Measurements from ENCODE around the gene CPNE9. TPM values are rescaled to one million over a fixed set of nuclear protein-coding genes. Genes with fewer than 3 reads are reported as not detected.

The CPNE9 gene
- total RNA-seq, 1 experiment from 2014 or later, result 3.5 TPM

GRCh38 chr3:9769012-9769411 is 65.4 kb downstream of the CPNE9 start:
- Histone ChIP-seq H3K27ac (ENCODE audit: insufficient read length, low read depth, low read length) (no peak overlapping the region), H3K79me1 (ENCODE audit: insufficient read depth, low read depth, low read length, poor library complexity, severe bottlenecking) (no peaks in the 10 kb centered on the region), H3K56ac (ENCODE audit: insufficient read length, low read depth, low read length) (no peak overlapping the region), H2AFZ (ENCODE audit: low read length) (no peak overlapping the region), H3K4me2 (ENCODE audit: insufficient read depth, insufficient read length, low read length) (no peak overlapping the region), H2AK5ac (ENCODE audit: insufficient read length, low read length) (no peak overlapping the region), H3K9me3 (ENCODE audit: control insufficient read depth, low read depth, low read length) (no peaks in the 10 kb centered on the region), H4K91ac (ENCODE audit: insufficient read length, low read depth, low read length) (no peak overlapping the region), H2BK12ac (ENCODE audit: insufficient read length, low read depth, low read length) (no peak overlapping the region), H4K5ac (ENCODE audit: insufficient read length, low read depth, low read length) (no peak overlapping the region), H3K23ac (ENCODE audit: insufficient read length, low read depth, low read length) (no peak overlapping the region), H3K9ac (ENCODE audit: extremely low read depth, insufficient read length, low read length) (no peak overlapping the region), H3K4me1 (ENCODE audit: insufficient read depth, low read length) (no peaks in the 10 kb centered on the region), H4K20me1 (ENCODE audit: control insufficient read depth, insufficient read depth, insufficient read length) (no peaks in the 10 kb centered on the region), H3T11ph (ENCODE audit: low read length) (no peak overlapping the region), H2BK15ac (ENCODE audit: low read depth, low read length) (no peak overlapping the region), H2BK120ac (ENCODE audit: low read depth, low read length, poor library complexity, severe bottlenecking) (no peak overlapping the region), H3K79me2 (ENCODE audit: insufficient read depth, low read length) (no peaks in the 10 kb centered on the region), H3K27me3 (ENCODE audit: insufficient read depth, low read length) (no peaks in the 10 kb centered on the region; the same call in 1 of the 2 replicates), H3K14ac (ENCODE audit: insufficient read depth, low read length) (no peak overlapping the region), H3K23me2 (ENCODE audit: insufficient read length, low read depth, low read length, poor library complexity, severe bottlenecking) (no peaks in the 10 kb centered on the region), H2BK5ac (ENCODE audit: insufficient read length, low read length) (no peak overlapping the region), H2BK20ac (ENCODE audit: low read depth, low read length, poor library complexity, severe bottlenecking) (no peak overlapping the region), H4K8ac (replicated peaks; ENCODE audit: insufficient read length, low read depth, low read length) (no peak overlapping the region), H3K4ac (ENCODE audit: low read depth, low read length) (no peak overlapping the region), H3K18ac (ENCODE audit: insufficient read length, low read depth, low read length) (no peak overlapping the region)
- no peaks in the 10 kb centered on the region for H3K9me3 Mint-ChIP-seq
- H3K36me3 Mint-ChIP-seq (ENCODE audit: insufficient read depth in 1 of 3, low read depth in 3 of 3), result peaks cover 0 to 15% (median 2%) of the 10 kb centered on the region in 3 experiments; a peak in 3 of 7 replicates
- TF ChIP-seq CTCF (conservative IDR thresholded peaks at IDR 0.05), result no peak
- H3K27ac Mint-ChIP-seq, result peak overlapping the region in 1 of 3 experiments; percentile 79; a peak in 1 of 7 replicates
- H3K4me3 Mint-ChIP-seq, result peak overlapping the region; percentile 63 to 76
- peaks cover 58% of the 10 kb centered on the region for H3K27me3 Mint-ChIP-seq (ENCODE audit: low read depth)
- DNase-seq, result no peak
- 100% methylated on average over 1 of the region's 5 CpGs for WGBS (ENCODE audit: extremely low coverage, insufficient read length, low lambda C conversion rate)
- peaks cover 21 to 32% of the 10 kb centered on the region in 2 experiments for H3K4me1 Mint-ChIP-seq

Data from H9 (cell line).